Measurements from ENCODE around the gene APLF. TPM values are rescaled to one million over a fixed set of nuclear protein-coding genes. Genes with fewer than 3 reads are reported as not detected.

The APLF gene
- total and polyA plus RNA-seq, 2 experiments from 2014 or later, result 3.0 to 3.7 TPM

DNA sequence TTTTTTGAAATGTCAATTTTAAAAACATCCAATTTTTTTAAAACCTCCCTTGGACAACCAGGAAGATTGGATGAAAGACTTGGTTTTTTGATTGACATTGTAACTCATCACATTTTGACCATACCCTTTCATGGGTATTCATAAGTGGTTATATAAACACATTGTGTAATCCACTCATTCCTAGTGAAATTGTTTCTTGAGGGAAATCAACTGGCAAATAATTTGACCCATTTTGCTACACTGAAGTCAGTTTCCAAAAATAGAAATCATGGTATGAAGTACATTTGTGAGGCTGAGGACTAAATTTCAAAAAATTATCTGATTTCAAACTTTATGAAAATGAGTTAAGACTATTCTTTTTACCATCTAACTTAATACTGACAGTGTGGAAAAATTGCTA lies 31.8 kb upstream of the APLF start:
- peaks cover 7% of the 10 kb centered on the region; the same call in 1 of the 3 replicates for H3K4me1 Mint-ChIP-seq
- Histone ChIP-seq H3K9me2 (ENCODE audit: insufficient read depth) (no peaks in the 10 kb centered on the region), H3K27ac (ENCODE audit: low read depth) (no peak overlapping the region), H4K20me1 (replicated peaks; ENCODE audit: insufficient read depth) (no peaks in the 10 kb centered on the region), H3K79me2 (replicated peaks; ENCODE audit: insufficient read depth) (no peaks in the 10 kb centered on the region), H2AFZ (no peak overlapping the region), H3K4me2 (no peak overlapping the region), H3K4me1 (ENCODE audit: insufficient read depth) (no peaks in the 10 kb centered on the region), H3K4me3 (no peak overlapping the region), H3K36me3 (ENCODE audit: insufficient read depth) (no peaks in the 10 kb centered on the region), H3F3A (replicated peaks; ENCODE audit: low read depth) (no peaks in the 10 kb centered on the region), H3K27me3 (ENCODE audit: insufficient read depth) (no peaks in the 10 kb centered on the region)
- TF ChIP-seq STAT1 (IDR thresholded peaks at IDR 0.05; ENCODE audit: unreplicated experiment), result no peak
- no peak for TF ChIP-seq NANOG (IDR thresholded peaks at IDR 0.05; ENCODE audit: borderline replicate concordance)
- TF ChIP-seq, protein P1, sequence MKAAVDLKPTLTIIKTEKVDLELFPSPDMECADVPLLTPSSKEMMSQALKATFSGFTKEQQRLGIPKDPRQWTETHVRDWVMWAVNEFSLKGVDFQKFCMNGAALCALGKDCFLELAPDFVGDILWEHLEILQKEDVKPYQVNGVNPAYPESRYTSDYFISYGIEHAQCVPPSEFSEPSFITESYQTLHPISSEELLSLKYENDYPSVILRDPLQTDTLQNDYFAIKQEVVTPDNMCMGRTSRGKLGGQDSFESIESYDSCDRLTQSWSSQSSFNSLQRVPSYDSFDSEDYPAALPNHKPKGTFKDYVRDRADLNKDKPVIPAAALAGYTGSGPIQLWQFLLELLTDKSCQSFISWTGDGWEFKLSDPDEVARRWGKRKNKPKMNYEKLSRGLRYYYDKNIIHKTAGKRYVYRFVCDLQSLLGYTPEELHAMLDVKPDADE (IDR thresholded peaks at IDR 0.05), result no peak
- no peak for TF ChIP-seq ZNF462 (CRISPR knock-in tag; IDR thresholded peaks at IDR 0.05)
- TF ChIP-seq CREB1 (CRISPR knock-in tag; IDR thresholded peaks at IDR 0.05; ENCODE audit: low read depth), result no peak
- TF ChIP-seq ZNF331 (CRISPR knock-in tag; IDR thresholded peaks at IDR 0.05; ENCODE audit: low read depth), result no peak
- TF ChIP-seq JUNB (IDR thresholded peaks at IDR 0.05; ENCODE audit: unreplicated experiment), result no peak
- no peak for TF ChIP-seq EZH2phosphoT487 (IDR thresholded peaks at IDR 0.05; ENCODE audit: unreplicated experiment)
- TF ChIP-seq POLR2AphosphoS5 (IDR thresholded peaks at IDR 0.05; ENCODE audit: low read depth), result no peak
- no peak for TF ChIP-seq EZH2 (IDR thresholded peaks at IDR 0.05; ENCODE audit: low read depth, unreplicated experiment)
- TF ChIP-seq, protein P2, sequence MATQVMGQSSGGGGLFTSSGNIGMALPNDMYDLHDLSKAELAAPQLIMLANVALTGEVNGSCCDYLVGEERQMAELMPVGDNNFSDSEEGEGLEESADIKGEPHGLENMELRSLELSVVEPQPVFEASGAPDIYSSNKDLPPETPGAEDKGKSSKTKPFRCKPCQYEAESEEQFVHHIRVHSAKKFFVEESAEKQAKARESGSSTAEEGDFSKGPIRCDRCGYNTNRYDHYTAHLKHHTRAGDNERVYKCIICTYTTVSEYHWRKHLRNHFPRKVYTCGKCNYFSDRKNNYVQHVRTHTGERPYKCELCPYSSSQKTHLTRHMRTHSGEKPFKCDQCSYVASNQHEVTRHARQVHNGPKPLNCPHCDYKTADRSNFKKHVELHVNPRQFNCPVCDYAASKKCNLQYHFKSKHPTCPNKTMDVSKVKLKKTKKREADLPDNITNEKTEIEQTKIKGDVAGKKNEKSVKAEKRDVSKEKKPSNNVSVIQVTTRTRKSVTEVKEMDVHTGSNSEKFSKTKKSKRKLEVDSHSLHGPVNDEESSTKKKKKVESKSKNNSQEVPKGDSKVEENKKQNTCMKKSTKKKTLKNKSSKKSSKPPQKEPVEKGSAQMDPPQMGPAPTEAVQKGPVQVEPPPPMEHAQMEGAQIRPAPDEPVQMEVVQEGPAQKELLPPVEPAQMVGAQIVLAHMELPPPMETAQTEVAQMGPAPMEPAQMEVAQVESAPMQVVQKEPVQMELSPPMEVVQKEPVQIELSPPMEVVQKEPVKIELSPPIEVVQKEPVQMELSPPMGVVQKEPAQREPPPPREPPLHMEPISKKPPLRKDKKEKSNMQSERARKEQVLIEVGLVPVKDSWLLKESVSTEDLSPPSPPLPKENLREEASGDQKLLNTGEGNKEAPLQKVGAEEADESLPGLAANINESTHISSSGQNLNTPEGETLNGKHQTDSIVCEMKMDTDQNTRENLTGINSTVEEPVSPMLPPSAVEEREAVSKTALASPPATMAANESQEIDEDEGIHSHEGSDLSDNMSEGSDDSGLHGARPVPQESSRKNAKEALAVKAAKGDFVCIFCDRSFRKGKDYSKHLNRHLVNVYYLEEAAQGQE (IDR thresholded peaks at IDR 0.05; ENCODE audit: unreplicated experiment), result no peak
- TF ChIP-seq ZNF114 (CRISPR knock-in tag; IDR thresholded peaks at IDR 0.05), result no peak
- no peak for TF ChIP-seq CTCF (conservative IDR thresholded peaks at IDR 0.05; ENCODE audit: low read depth in 2 of 2)
- no peak overlapping the region for H3K4me3 Mint-ChIP-seq
- no peak for ATAC-seq
- DNase-seq (ENCODE audit: low spot score), result no peak
- peaks cover 9% of the 10 kb centered on the region; the same call in 2 of the 3 replicates for H3K9me3 Mint-ChIP-seq
- H3K27ac Mint-ChIP-seq, result no peak overlapping the region
- no peaks in the 10 kb centered on the region for H3K27me3 Mint-ChIP-seq (ENCODE audit: insufficient read depth, low read depth, poor library complexity)
- no peaks in the 10 kb centered on the region for H3K36me3 Mint-ChIP-seq (ENCODE audit: low read depth)
